Bronchial epithelial cell (primary cell): ENCODE data around the gene RLN3. TPM values are rescaled to one million over a fixed set of nuclear protein-coding genes. Genes with fewer than 3 reads are reported as not detected.
A peak's percentile ranks its signal among the peaks of the same experiment; 100 is the strongest.

Experiments used
- DNase-seq: peaks from one replicate; pipeline ENCODE4 v3.0.0-alpha.2; 2010; ENCODE audit warnings: low read depth
- FAIRE-seq: peaks from 2 replicates; lab custom pipeline; 2011; peaks lifted over from hg19 to GRCh38; lab: Jason Lieb, UNC
- H3K27me3 ChIP-seq: 2 replicates; pipeline ENCODE4 v1.5.1; 2011; ENCODE audit warnings: low read length; ENCODE audit not compliant: control insufficient read depth, insufficient read depth
- H3K36me3 ChIP-seq: 2 replicates; pipeline ENCODE4 v1.5.1; 2011; ENCODE audit warnings: low read length; ENCODE audit not compliant: control insufficient read depth, insufficient read depth
- H3K4me3 ChIP-seq: 2 replicates; pipeline ENCODE4 v1.5.1; 2011; ENCODE audit warnings: mild to moderate bottlenecking, low read depth, low read length, control low read depth
- CTCF ChIP-seq: IDR thresholded peaks from 2 replicates; pipeline ENCODE4 v1.5.1; 2011; ENCODE audit warnings: mild to moderate bottlenecking, moderate library complexity, low read length, control low read depth, inconsistent platforms; ENCODE audit not compliant: insufficient read depth, severe bottlenecking
- total RNA-seq: library from RNA; depleted of rRNA; stranded (reverse); fragments of >200 nt; gene quantifications from 2 replicates; pipeline ENCODE4 v1.2.1, GENCODE V29; 2014

RLN3 gene, protein sequence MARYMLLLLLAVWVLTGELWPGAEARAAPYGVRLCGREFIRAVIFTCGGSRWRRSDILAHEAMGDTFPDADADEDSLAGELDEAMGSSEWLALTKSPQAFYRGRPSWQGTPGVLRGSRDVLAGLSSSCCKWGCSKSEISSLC
- not detected in 2 replicates for total RNA-seq

GRCh38 chr19:14027856-14028450 is at the start of gene RLN3:
TSS of gene RLN3 (plus strand) at chr19:14028148. CDS start at chr19:14028205, 57 bp downstream.
- Histone ChIP-seq H3K36me3 (no peaks in the 10 kb centered on the region), H3K4me3 (no peak within 1 kb of the TSS), H3K27me3 (no peaks in the 10 kb centered on the region)
- TF ChIP-seq CTCF = no peak
- FAIRE-seq = no peak
- DNase-seq = no peak

- Histone ChIP-seq H3K27me3 (no peaks in the 10 kb centered on the region), H3K36me3 (peaks cover 5% of the 10 kb centered on the region), H3K4me3 (peak overlapping the region; percentile 34)
- no peak for TF ChIP-seq CTCF
- DNase-seq = peak; percentile 53
- FAIRE-seq = no peak
Measured at GRCh38 chr19:13978351-13979243, 49.4 kb upstream of the RLN3 start.

- DNase-seq = no peak
- Histone ChIP-seq H3K27me3 (no peaks in the 10 kb centered on the region), H3K4me3 (peak overlapping the region; percentile 34), H3K36me3 (peaks cover 5% of the 10 kb centered on the region)
- no peak for FAIRE-seq
- no peak for TF ChIP-seq CTCF
Measured at GRCh38 chr19:13979244-13979615, 48.7 kb upstream of the RLN3 start.

GRCh38 chr19:13979686-13980085 is 48.3 kb upstream of the RLN3 start:
- TF ChIP-seq CTCF = no peak
- H3K27me3 ChIP-seq = no peaks in the 10 kb centered on the region
- DNase-seq = no peak
- no peak overlapping the region for H3K4me3 ChIP-seq
- H3K36me3 ChIP-seq = peaks cover 5% of the 10 kb centered on the region
- no peak for FAIRE-seq

DNA sequence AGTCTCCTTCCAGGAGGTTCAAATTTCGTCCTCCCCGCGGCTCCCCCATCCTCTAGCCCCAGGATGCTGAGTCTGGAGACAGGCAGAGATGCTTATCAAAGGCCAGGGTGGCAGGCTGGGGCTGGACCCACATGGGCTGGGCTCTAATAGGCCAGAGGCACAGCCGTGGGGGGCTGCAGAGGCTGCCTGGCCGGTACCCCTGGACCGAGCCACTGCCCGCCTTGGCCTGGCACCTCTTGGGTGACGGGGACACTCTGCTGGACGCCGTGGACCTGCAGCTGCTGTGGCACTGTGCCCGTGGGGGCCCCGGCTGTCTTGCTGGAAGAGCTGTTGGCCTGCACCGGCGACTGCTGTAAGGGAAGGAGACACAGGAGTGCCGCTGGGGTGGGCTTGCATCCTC is 47.6 kb upstream of the RLN3 start:
- Histone ChIP-seq H3K27me3 (no peaks in the 10 kb centered on the region), H3K36me3 (peaks cover 5% of the 10 kb centered on the region), H3K4me3 (no peak overlapping the region)
- no peak for TF ChIP-seq CTCF
- no peak for DNase-seq
- no peak for FAIRE-seq
